Right ventricle myocardium superior (tissue), 1 donor: Measurements from ENCODE around the gene CDKN2AIPNL. TPM values are rescaled to one million over a fixed set of nuclear protein-coding genes. Genes with fewer than 3 reads are reported as not detected.
A peak's percentile ranks its signal among the peaks of the same experiment; 100 is the strongest.

Source experiments
- ATAC-seq: fragments of 200-7000 bp; cut with Tn5 transposase; one replicate; pipeline ENCODE4 v1.9.1; 2020; ENCODE audit warnings: mild to moderate bottlenecking; ENCODE audit not compliant: poor library complexity
- DNase-seq: peaks from one replicate; pipeline ENCODE4 v3.0.0-alpha.2; 2020
- intact Hi-C: fragments of 100-400 bp; cut with DNase I; formaldehyde crosslinking; loops from one replicate; pipeline ENCODE4 v1.11.2; 2022
- long read RNA-seq: library from polyadenylated mRNA; unstranded; transcript quantifications from one replicate; pipeline ENCODE4 v2.0.0, GENCODE V29; 2021
- total RNA-seq: library from RNA; stranded (reverse); fragmentation: NEBNext Ultra II Directional; extraction: Animal tissue kit (Norgen Biotek cat#: 25700); gene quantifications from one replicate; pipeline ENCODE4 v1.2.1, GENCODE V29; 2021
- donor health status: DM: no; HTN: yes; CAD: no; lungs with severe emphysema.

CDKN2AIPNL gene
- 43.1 TPM for total RNA-seq
- long read RNA-seq, transcript CDKN2AIPNL-202 (3 exons, 1,223 nt) = major isoform, 82 of 85 reads
- long read RNA-seq, partial matches to known transcripts = 1 of 85 reads
- long read RNA-seq, other reads (novel, unspliced or antisense) = 2 of 85 reads

- DNase-seq (peak; percentile 96), ATAC-seq (peak; percentile 100)
- intact Hi-C loops = loop anchor here (5.0 kb wide), 2 partner anchors 56 to 116 kb away; partner anchors contain the start of gene JADE2
These were observed at the start of gene CDKN2AIPNL for GRCh38 chr5:134411546-134412266. CDKN2AIPNL (minus strand) TSS chr5:134411881; CDS start chr5:134411854, 27 bp downstream.

GRCh38 chr5:134460551-134460950, 48.9 kb upstream of the CDKN2AIPNL start:
- intact Hi-C loops = no loop called here

GRCh38 chr5:134459491-134459890, 47.8 kb upstream of the CDKN2AIPNL start:
- DNase-seq (no peak), ATAC-seq (no peak)
- intact Hi-C loops = no loop called here

More at GRCh38 chr5:134460551-134460950, 48.9 kb upstream of the CDKN2AIPNL start:
- no peak for DNase-seq
- ATAC-seq = no peak

GRCh38 chr5:134459010-134459403, 47.3 kb upstream of the CDKN2AIPNL start:
- peak; percentile 49 for DNase-seq
- intact Hi-C loops = no loop called here
- ATAC-seq = peak; percentile 51

- DNase-seq (peak; percentile 84), ATAC-seq (peak; percentile 76)
- intact Hi-C loops = no loop called here
These were observed 46.7 kb upstream of the CDKN2AIPNL start for GRCh38 chr5:134458234-134459009.

- no peak for DNase-seq
- ATAC-seq = no peak
- intact Hi-C loops = no loop called here
These were observed 46.1 kb upstream of the CDKN2AIPNL start for GRCh38 chr5:134457801-134458200.

- no peak for DNase-seq
- no peak for ATAC-seq
- intact Hi-C loops = no loop called here
These were observed 45.1 kb upstream of the CDKN2AIPNL start for GRCh38 chr5:134456825-134457224.

- intact Hi-C loops = no loop called here
- ATAC-seq (no peak), DNase-seq (no peak)
These were observed 43.8 kb upstream of the CDKN2AIPNL start for GRCh38 chr5:134455466-134455865.

GRCh38 chr5:134453016-134453415, 41.3 kb upstream of the CDKN2AIPNL start:
- DNase-seq = no peak
- ATAC-seq = no peak
- intact Hi-C loops = no loop called here

- DNase-seq (peak; percentile 47), ATAC-seq (peak; percentile 71)
- intact Hi-C loops = no loop called here
These were observed 40.3 kb upstream of the CDKN2AIPNL start for GRCh38 chr5:134451936-134452505.

- intact Hi-C loops = no loop called here
- ATAC-seq (peak; percentile 19), DNase-seq (no peak)
These were observed 39.7 kb upstream of the CDKN2AIPNL start for GRCh38 chr5:134451225-134451935.

GRCh38 chr5:134450374-134450773, 38.7 kb upstream of the CDKN2AIPNL start:
- DNase-seq = no peak
- ATAC-seq = no peak
- intact Hi-C loops = no loop called here

- intact Hi-C loops = loop anchor here (10.0 kb wide), 1 partner anchor 126 kb away; no protein-coding TSS in a partner anchor
- ATAC-seq (no peak), DNase-seq (no peak)
These were observed 37.5 kb upstream of the CDKN2AIPNL start for GRCh38 chr5:134449167-134449566.

- ATAC-seq = no peak
- DNase-seq = no peak
- intact Hi-C loops = loop anchor here (10.0 kb wide), 1 partner anchor 127 kb away; no protein-coding TSS in a partner anchor
These were observed 36.3 kb upstream of the CDKN2AIPNL start for GRCh38 chr5:134447815-134448520.

- intact Hi-C loops = loop anchor here (10.0 kb wide), 1 partner anchor 128 kb away; no protein-coding TSS in a partner anchor
- DNase-seq (no peak), ATAC-seq (no peak)
These were observed 35.3 kb upstream of the CDKN2AIPNL start for GRCh38 chr5:134446938-134447337.

GRCh38 chr5:134445856-134446818, 34.5 kb upstream of the CDKN2AIPNL start:
- DNase-seq = no peak
- intact Hi-C loops = loop anchor here (10.0 kb wide), 1 partner anchor 129 kb away; no protein-coding TSS in a partner anchor
- no peak for ATAC-seq
